Left lung (tissue), 10 donors: ENCODE results near the gene NUP210L. TPM values are rescaled to one million over a fixed set of nuclear protein-coding genes. Genes with fewer than 3 reads are reported as not detected.

Experiments
- ATAC-seq: fragments of 200-7000 bp; cut with Tn5 transposase; one replicate; pipeline ENCODE4 v1.9.1; 2020; ENCODE audit warnings: moderate library complexity
- DNase-seq, 4 donors: peaks; one replicate each; pipeline ENCODE4 v3.0.0-alpha.2; 2013 to 2020
- H3K27ac ChIP-seq, 2 donors: fragments of 200-600 bp; sonication (generic) in 1 of 2; one replicate each; pipeline versions ENCODE4 v1.5.0 to v1.8.0; 2020 to 2021
- H3K27me3 ChIP-seq, 2 donors: fragments of 200-600 bp; sonication (generic) in 1 of 2; one replicate each; pipeline versions ENCODE4 v1.5.0 to v1.8.0; 2020 to 2021
- H3K36me3 ChIP-seq, 2 donors: fragments of 200-600 bp; sonication (generic) in 1 of 2; one replicate each; pipeline versions ENCODE4 v1.5.0 to v1.8.0; 2020 to 2021
- H3K4me1 ChIP-seq, 2 donors: fragments of 200-600 bp; one replicate each; pipeline ENCODE4 v1.8.0; 2021
- H3K4me3 ChIP-seq, 2 donors: fragments of 200-600 bp; sonication (generic) in 1 of 2; one replicate each; pipeline versions ENCODE4 v1.5.0 to v1.8.0; 2020 to 2021; ENCODE audit warnings: mild to moderate bottlenecking in 1 of 2
- H3K9me3 ChIP-seq, 2 donors: fragments of 200-600 bp; sonication (generic) in 1 of 2; one replicate each; pipeline versions ENCODE4 v1.5.0 to v1.8.0; 2020 to 2021
- CTCF ChIP-seq, 2 donors: fragments of 200-600 bp; sonication (generic) in 1 of 2; IDR thresholded peaks; one replicate each; pipeline versions ENCODE4 v1.5.0 to v1.8.0; 2021; ENCODE audit warnings: antibody characterized with exemption in 2 of 2
- intact Hi-C, 2 donors: fragments of 100-400 bp; cut with DNase I; formaldehyde crosslinking; loops; one replicate each; pipeline versions ENCODE4 v1.11.2 to v1.14.2; 2022
- polyA plus RNA-seq, 6 donors: library from polyadenylated mRNA; unstranded; fragments of 120-200 nt; gene quantifications; one replicate each; pipeline ENCODE4 v1.2.1, GENCODE V29; 2013; ENCODE audit not compliant: insufficient read length in 6 of 6
- total RNA-seq, 2 donors: library from RNA; stranded (reverse); fragmentation: NEBNext Ultra II Directional; extraction: Animal tissue kit (Norgen Biotek cat#: 25700); gene quantifications; one replicate each; pipeline ENCODE4 v1.2.1, GENCODE V29; 2021
- donor health status: DM: no; HTN: yes; CAD: no.
- donor health status: DM: no; HTN: no; CAD: no.

The NUP210L gene
- total and polyA plus RNA-seq, 8 donors: 0.09 to 0.27 (median 0.18) TPM

DNA sequence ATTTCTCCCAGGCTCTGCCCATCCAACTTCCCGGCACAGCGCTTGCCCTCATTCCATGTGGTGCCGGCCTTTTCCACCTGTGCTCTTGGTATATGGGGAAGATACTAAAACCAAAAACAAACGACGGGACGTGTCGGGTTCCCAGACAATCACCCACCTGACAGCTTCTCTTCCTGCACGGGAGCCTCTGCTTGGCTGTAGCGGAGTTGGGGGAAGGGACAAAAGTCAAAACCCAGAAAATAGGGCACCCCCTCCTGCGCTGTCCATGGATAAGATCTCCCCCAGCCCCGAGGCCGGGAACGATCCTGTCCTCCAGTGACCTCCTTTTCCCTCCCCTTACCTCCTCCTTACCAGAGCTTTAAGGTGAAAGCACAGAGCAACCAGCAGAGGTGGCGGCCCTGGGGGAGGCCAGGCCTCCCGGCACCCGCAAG is 178.0 kb downstream of the NUP210L start:
- no peak for TF ChIP-seq CTCF (IDR thresholded peaks at IDR 0.05)
- Histone ChIP-seq H3K4me3 (peak overlapping the region; percentile 98 to 99), H3K4me1 (peaks cover 15 to 49% of the 10 kb centered on the region in 2 donors), H3K27me3 (no peaks in the 10 kb centered on the region), H3K27ac (peak overlapping the region; percentile 90), H3K36me3 (peaks cover 0 to 53% of the 10 kb centered on the region in 2 donors), H3K9me3 (no peaks in the 10 kb centered on the region)
- DNase-seq: no peak
- peak; percentile 5 for ATAC-seq
- intact Hi-C loops: no loop called here

DNA sequence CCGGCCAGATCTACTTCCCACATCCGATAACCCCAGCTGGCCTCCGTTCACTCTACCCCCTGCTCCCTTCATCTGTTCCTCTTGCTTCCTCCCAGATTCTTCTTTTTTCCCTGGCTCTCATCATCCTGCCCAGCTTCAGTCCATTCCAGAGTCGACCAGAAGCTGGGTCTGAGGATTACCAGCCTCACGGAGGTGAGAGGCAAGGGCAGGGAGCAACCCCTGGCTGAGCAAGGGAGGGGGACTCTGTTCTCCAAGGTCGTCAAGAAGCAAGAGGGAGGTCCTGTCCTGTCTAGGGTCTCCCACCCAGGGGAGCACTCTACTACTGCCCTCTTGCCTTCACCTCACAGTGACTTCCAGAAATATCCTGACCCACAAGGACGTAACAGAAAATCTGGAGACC is 181.3 kb downstream of the NUP210L start:
- TF ChIP-seq CTCF (IDR thresholded peaks at IDR 0.05): no peak
- Histone ChIP-seq H3K27ac (no peak overlapping the region), H3K4me1 (peaks cover 14 to 38% of the 10 kb centered on the region in 2 donors), H3K36me3 (peaks cover 0 to 33% of the 10 kb centered on the region in 2 donors), H3K9me3 (no peaks in the 10 kb centered on the region), H3K4me3 (no peak overlapping the region), H3K27me3 (no peaks in the 10 kb centered on the region)
- intact Hi-C loops: no loop called here
- no peak for ATAC-seq
- DNase-seq: no peak

GRCh38 chr1:153973071-153973470 is 181.8 kb downstream of the NUP210L start:
- intact Hi-C loops: no loop called here
- H3K36me3 ChIP-seq: peaks cover 0 to 33% of the 10 kb centered on the region in 2 donors
- no peaks in the 10 kb centered on the region for H3K27me3 ChIP-seq
- no peak for DNase-seq
- no peak overlapping the region for H3K4me3 ChIP-seq
- peaks cover 10 to 38% of the 10 kb centered on the region in 2 donors for H3K4me1 ChIP-seq
- H3K27ac ChIP-seq: no peak overlapping the region
- no peaks in the 10 kb centered on the region for H3K9me3 ChIP-seq
- no peak for ATAC-seq
- no peak for TF ChIP-seq CTCF (IDR thresholded peaks at IDR 0.05)

DNA sequence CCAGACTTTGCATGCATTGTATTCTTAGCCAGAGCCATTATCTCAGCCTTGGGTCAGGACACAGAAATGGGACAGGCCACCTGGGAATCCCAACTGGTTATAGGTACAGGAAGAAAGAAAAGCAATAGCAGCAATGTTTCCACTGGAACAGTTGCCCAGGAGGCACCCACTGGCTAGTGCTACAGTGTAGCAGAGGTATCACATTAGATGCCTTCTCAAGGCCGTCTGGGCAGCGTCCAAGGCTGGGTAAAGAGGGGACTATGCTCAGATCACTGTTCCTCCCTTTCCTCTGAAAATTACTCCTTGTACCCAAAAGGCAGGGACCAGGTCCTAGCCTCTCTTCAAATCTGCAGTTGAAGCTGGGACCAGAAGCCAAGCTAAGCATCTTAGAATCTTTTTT is 184.5 kb downstream of the NUP210L start:
- H3K9me3 ChIP-seq: no peaks in the 10 kb centered on the region
- no peak overlapping the region for H3K4me3 ChIP-seq
- DNase-seq (no peak), ATAC-seq (no peak)
- H3K36me3 ChIP-seq: peaks cover 0 to 27% of the 10 kb centered on the region in 2 donors
- intact Hi-C loops: no loop called here
- peaks cover 0 to 38% of the 10 kb centered on the region in 2 donors for H3K4me1 ChIP-seq
- no peaks in the 10 kb centered on the region for H3K27me3 ChIP-seq
- TF ChIP-seq CTCF (IDR thresholded peaks at IDR 0.05): no peak
- no peak overlapping the region for H3K27ac ChIP-seq

DNA sequence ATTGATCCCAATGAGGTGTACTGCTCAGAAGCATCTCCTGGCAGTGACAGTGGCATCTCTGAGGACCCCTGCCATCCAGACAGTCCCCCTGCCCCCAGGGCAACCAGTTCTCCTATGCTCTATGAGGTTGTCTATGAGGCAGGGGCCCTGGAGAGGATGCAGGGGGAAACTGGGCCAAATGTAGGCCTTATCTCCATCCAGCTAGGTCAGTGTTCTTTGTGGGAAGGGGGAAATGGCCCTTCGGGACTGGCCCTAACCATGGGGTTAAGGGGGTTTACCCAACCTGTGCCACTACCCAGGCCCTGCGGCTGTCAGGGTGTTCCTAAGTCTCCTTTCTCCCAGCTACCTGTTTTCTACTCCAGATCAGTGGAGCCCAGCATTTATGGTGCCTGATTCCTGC is 185.9 kb downstream of the NUP210L start:
- Histone ChIP-seq H3K4me1 (peaks cover 0 to 49% of the 10 kb centered on the region in 2 donors), H3K9me3 (no peaks in the 10 kb centered on the region), H3K27me3 (no peaks in the 10 kb centered on the region), H3K4me3 (no peak overlapping the region), H3K27ac (no peak overlapping the region), H3K36me3 (peaks cover 0 to 13% of the 10 kb centered on the region in 2 donors)
- TF ChIP-seq CTCF (IDR thresholded peaks at IDR 0.05): no peak
- intact Hi-C loops: no loop called here
- DNase-seq: no peak
- ATAC-seq: no peak
